ENCODE data around the gene GPR35. TPM values are rescaled to one million over a fixed set of nuclear protein-coding genes. Genes with fewer than 3 reads are reported as not detected.

The GPR35 gene
- total and polyA plus RNA-seq, 2 of the 13 experiments (the other 11 are each of a cell fraction or from before 2014, with no cell fraction given) = 27.1 to 44.2 TPM

GRCh38 chr2:240579771-240580614 is 45.3 kb upstream of the GPR35 start (continued):
- TF ChIP-seq ZNF280D (CRISPR knock-in tag; IDR thresholded peaks at IDR 0.05) = peak; percentile 25; the same call in 1 of the 2 replicates
- no peak for TF ChIP-seq SP4 (CRISPR knock-in tag; IDR thresholded peaks at IDR 0.05)
- no peak for TF ChIP-seq ZNF766 (CRISPR knock-in tag; IDR thresholded peaks at IDR 0.05; ENCODE audit: borderline replicate concordance)
- TF ChIP-seq KDM1A (CRISPR knock-in tag; IDR thresholded peaks at IDR 0.05) = peak; percentile 49; the same call in 1 of the 2 replicates
- TF ChIP-seq ZBTB20 (CRISPR knock-in tag; IDR thresholded peaks at IDR 0.05; ENCODE audit: borderline replicate concordance, low read depth) = peak; percentile 68; the same call in 1 of the 2 replicates
- peak; percentile 63; the same call in 1 of the 2 replicates for TF ChIP-seq MEIS1 (CRISPR knock-in tag; IDR thresholded peaks at IDR 0.05; ENCODE audit: borderline replicate concordance)
- TF ChIP-seq ZFP1 (CRISPR knock-in tag; IDR thresholded peaks at IDR 0.05) = 0 out of 2 replicates have a peak, but pooled peaks have one; percentile 47
- TF ChIP-seq NFIB (CRISPR knock-in tag; IDR thresholded peaks at IDR 0.05; ENCODE audit: borderline replicate concordance) = no peak
- 0 out of 2 replicates have a peak, but pooled peaks have one; percentile 44 for TF ChIP-seq ZNF335 (CRISPR knock-in tag; IDR thresholded peaks at IDR 0.05)
- TF ChIP-seq NBN (conservative IDR thresholded peaks at IDR 0.05) = no peak
- TF ChIP-seq MBD4 (IDR thresholded peaks at IDR 0.05; ENCODE audit: borderline replicate concordance, low read length) = no peak
- TF ChIP-seq ZNF777 (CRISPR knock-in tag; IDR thresholded peaks at IDR 0.05) = no peak
- TF ChIP-seq FIP1L1 (IDR thresholded peaks at IDR 0.05; ENCODE audit: borderline replicate concordance, insufficient read depth, low read depth, low read length) = peak; percentile 50; the same call in 1 of the 2 replicates
- TF ChIP-seq ZFP37 (CRISPR knock-in tag; IDR thresholded peaks at IDR 0.05; ENCODE audit: borderline replicate concordance) = no peak
- TF ChIP-seq ZNF772 (CRISPR knock-in tag; IDR thresholded peaks at IDR 0.05) = peak; percentile 93; the same call in 1 of the 2 replicates
- TF ChIP-seq TRIM22 (IDR thresholded peaks at IDR 0.05) = no peak
- TF ChIP-seq SALL2 (CRISPR knock-in tag; IDR thresholded peaks at IDR 0.05) = 0 out of 2 replicates have a peak, but pooled peaks have one; percentile 48
- TF ChIP-seq ZFP41 (CRISPR knock-in tag; IDR thresholded peaks at IDR 0.05; ENCODE audit: borderline replicate concordance) = peak; percentile 20; the same call in 1 of the 2 replicates
- no peak for TF ChIP-seq MAF1 (CRISPR knock-in tag; IDR thresholded peaks at IDR 0.05; ENCODE audit: borderline replicate concordance)
- TF ChIP-seq GZF1 (CRISPR knock-in tag; IDR thresholded peaks at IDR 0.05) = 0 out of 2 replicates have a peak, but pooled peaks have one; percentile 18
- peak; percentile 72; the same call in 1 of the 2 replicates for TF ChIP-seq TFDP2 (CRISPR knock-in tag; IDR thresholded peaks at IDR 0.05)
- no peak for TF ChIP-seq TCF7L2 (IDR thresholded peaks at IDR 0.05; ENCODE audit: low read depth, low read length)
- no peak for TF ChIP-seq ZNF615 (CRISPR knock-in tag; IDR thresholded peaks at IDR 0.05; ENCODE audit: borderline replicate concordance)
- peak; percentile 39; the same call in 1 of the 2 replicates for TF ChIP-seq ZBTB7A (CRISPR knock-in tag; IDR thresholded peaks at IDR 0.05)
- TF ChIP-seq ZNF382 (CRISPR knock-in tag; IDR thresholded peaks at IDR 0.05; ENCODE audit: borderline replicate concordance) = no peak
